Measurements from ENCODE around the gene FKBP4.

The FKBP4 gene, protein sequence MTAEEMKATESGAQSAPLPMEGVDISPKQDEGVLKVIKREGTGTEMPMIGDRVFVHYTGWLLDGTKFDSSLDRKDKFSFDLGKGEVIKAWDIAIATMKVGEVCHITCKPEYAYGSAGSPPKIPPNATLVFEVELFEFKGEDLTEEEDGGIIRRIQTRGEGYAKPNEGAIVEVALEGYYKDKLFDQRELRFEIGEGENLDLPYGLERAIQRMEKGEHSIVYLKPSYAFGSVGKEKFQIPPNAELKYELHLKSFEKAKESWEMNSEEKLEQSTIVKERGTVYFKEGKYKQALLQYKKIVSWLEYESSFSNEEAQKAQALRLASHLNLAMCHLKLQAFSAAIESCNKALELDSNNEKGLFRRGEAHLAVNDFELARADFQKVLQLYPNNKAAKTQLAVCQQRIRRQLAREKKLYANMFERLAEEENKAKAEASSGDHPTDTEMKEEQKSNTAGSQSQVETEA

GRCh38 chr12:2794736-2795289, at the start of gene FKBP4:
TSS of gene FKBP4 (plus strand) at chr12:2794970. CDS start at chr12:2795140, 170 bp downstream.
- Histone ChIP-seq H3K9ac (ENCODE audit: low read length) (peak within 1 kb of the TSS; percentile 52), H3K27ac (ENCODE audit: low read length) (no peak within 1 kb of the TSS), H3K4me3 (ENCODE audit: low read length) (peak within 1 kb of the TSS; percentile 81), H3K36me3 (ENCODE audit: control insufficient read depth, low read depth, low read length) (peaks cover 24% of the 10 kb centered on the region), H3K4me1 (ENCODE audit: control insufficient read depth, low read depth, low read length) (peaks cover 3% of the 10 kb centered on the region), H3K27me3 (ENCODE audit: control insufficient read depth, insufficient read depth, low read length) (peaks cover 18% of the 10 kb centered on the region), H3K9me3 (ENCODE audit: control insufficient read depth, low read depth, low read length) (no peaks in the 10 kb centered on the region)

DNA sequence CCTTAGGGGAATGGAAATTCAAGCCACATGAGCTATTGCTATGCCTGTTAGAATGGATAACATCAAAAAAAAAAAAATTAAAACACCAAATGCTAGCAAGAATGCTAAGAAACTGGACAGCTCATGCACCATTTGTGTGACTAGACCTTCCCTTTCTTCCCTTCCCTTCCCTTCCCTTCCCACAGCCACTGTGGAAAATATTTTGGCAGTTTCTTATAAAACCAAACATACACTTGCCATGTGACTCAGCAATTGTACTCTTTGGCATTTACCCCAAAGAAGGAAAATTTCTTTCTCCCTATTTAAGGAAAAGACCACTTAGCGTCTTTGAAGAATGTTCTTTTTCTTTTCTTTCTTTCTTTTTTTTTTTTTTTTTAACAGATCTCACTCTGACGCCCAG, 49.1 kb upstream of the FKBP4 start:
- H3K27me3 ChIP-seq (ENCODE audit: control insufficient read depth, insufficient read depth, low read length) = no peaks in the 10 kb centered on the region
- H3K4me1 ChIP-seq (ENCODE audit: control insufficient read depth, low read depth, low read length) = peaks cover 9% of the 10 kb centered on the region
- H3K9me3 ChIP-seq (ENCODE audit: control insufficient read depth, low read depth, low read length) = no peaks in the 10 kb centered on the region
- no peak overlapping the region for H3K9ac ChIP-seq (ENCODE audit: low read length)
- no peak overlapping the region for H3K4me3 ChIP-seq (ENCODE audit: low read length)
- H3K27ac ChIP-seq (ENCODE audit: low read length) = no peak overlapping the region
- no peaks in the 10 kb centered on the region for H3K36me3 ChIP-seq (ENCODE audit: control insufficient read depth, low read depth, low read length)

- Histone ChIP-seq H3K4me3 (ENCODE audit: low read length) (no peak overlapping the region), H3K9me3 (ENCODE audit: control insufficient read depth, low read depth, low read length) (no peaks in the 10 kb centered on the region), H3K9ac (ENCODE audit: low read length) (no peak overlapping the region), H3K36me3 (ENCODE audit: control insufficient read depth, low read depth, low read length) (no peaks in the 10 kb centered on the region), H3K27ac (ENCODE audit: low read length) (no peak overlapping the region), H3K27me3 (ENCODE audit: control insufficient read depth, insufficient read depth, low read length) (peaks cover 20% of the 10 kb centered on the region), H3K4me1 (ENCODE audit: control insufficient read depth, low read depth, low read length) (peaks cover 24% of the 10 kb centered on the region)
Observed at GRCh38 chr12:2749580-2749979, 45.2 kb upstream of the FKBP4 start.

DNA sequence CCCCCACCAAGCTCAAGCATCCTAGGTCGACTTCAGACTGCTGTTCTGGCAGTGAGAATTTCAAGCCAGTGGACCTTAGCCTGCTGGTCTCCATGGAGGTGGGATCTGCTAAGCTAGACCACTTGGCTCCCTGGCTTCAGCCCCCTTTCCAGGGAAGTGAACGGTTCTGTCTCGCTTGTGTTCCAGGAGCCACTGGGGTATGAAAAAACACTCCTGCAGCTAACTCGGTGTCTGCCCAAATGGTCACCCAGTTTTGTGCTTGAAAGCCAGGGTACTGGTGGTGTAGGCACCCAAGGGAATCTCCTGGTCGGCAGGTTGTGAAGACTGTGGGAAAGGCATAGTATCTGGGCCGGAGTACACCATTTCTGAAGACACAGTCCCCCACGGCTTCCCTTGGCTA, 44.6 kb upstream of the FKBP4 start:
- no peaks in the 10 kb centered on the region for H3K36me3 ChIP-seq (ENCODE audit: control insufficient read depth, low read depth, low read length)
- no peak overlapping the region for H3K4me3 ChIP-seq (ENCODE audit: low read length)
- no peak overlapping the region for H3K27ac ChIP-seq (ENCODE audit: low read length)
- H3K27me3 ChIP-seq (ENCODE audit: control insufficient read depth, insufficient read depth, low read length) = peaks cover 20% of the 10 kb centered on the region
- no peak overlapping the region for H3K9ac ChIP-seq (ENCODE audit: low read length)
- H3K4me1 ChIP-seq (ENCODE audit: control insufficient read depth, low read depth, low read length) = peaks cover 24% of the 10 kb centered on the region
- H3K9me3 ChIP-seq (ENCODE audit: control insufficient read depth, low read depth, low read length) = no peaks in the 10 kb centered on the region

- Histone ChIP-seq H3K36me3 (ENCODE audit: control insufficient read depth, low read depth, low read length) (no peaks in the 10 kb centered on the region), H3K9me3 (ENCODE audit: control insufficient read depth, low read depth, low read length) (no peaks in the 10 kb centered on the region), H3K27ac (ENCODE audit: low read length) (no peak overlapping the region), H3K9ac (ENCODE audit: low read length) (no peak overlapping the region), H3K4me3 (ENCODE audit: low read length) (no peak overlapping the region), H3K4me1 (ENCODE audit: control insufficient read depth, low read depth, low read length) (peaks cover 24% of the 10 kb centered on the region), H3K27me3 (ENCODE audit: control insufficient read depth, insufficient read depth, low read length) (peaks cover 20% of the 10 kb centered on the region)
Observed at GRCh38 chr12:2751230-2751629, 43.5 kb upstream of the FKBP4 start.

GRCh38 chr12:2751686-2752085, 43.1 kb upstream of the FKBP4 start:
- Histone ChIP-seq H3K9me3 (ENCODE audit: control insufficient read depth, low read depth, low read length) (no peaks in the 10 kb centered on the region), H3K27ac (ENCODE audit: low read length) (no peak overlapping the region), H3K27me3 (ENCODE audit: control insufficient read depth, insufficient read depth, low read length) (peaks cover 20% of the 10 kb centered on the region), H3K9ac (ENCODE audit: low read length) (no peak overlapping the region), H3K4me1 (ENCODE audit: control insufficient read depth, low read depth, low read length) (peaks cover 28% of the 10 kb centered on the region), H3K36me3 (ENCODE audit: control insufficient read depth, low read depth, low read length) (no peaks in the 10 kb centered on the region), H3K4me3 (ENCODE audit: low read length) (no peak overlapping the region)

- H3K4me3 ChIP-seq (ENCODE audit: low read length) = no peak overlapping the region
- H3K27ac ChIP-seq (ENCODE audit: low read length) = no peak overlapping the region
- H3K27me3 ChIP-seq (ENCODE audit: control insufficient read depth, insufficient read depth, low read length) = peaks cover 20% of the 10 kb centered on the region
- no peak overlapping the region for H3K9ac ChIP-seq (ENCODE audit: low read length)
- peaks cover 28% of the 10 kb centered on the region for H3K4me1 ChIP-seq (ENCODE audit: control insufficient read depth, low read depth, low read length)
- H3K9me3 ChIP-seq (ENCODE audit: control insufficient read depth, low read depth, low read length) = no peaks in the 10 kb centered on the region
- no peaks in the 10 kb centered on the region for H3K36me3 ChIP-seq (ENCODE audit: control insufficient read depth, low read depth, low read length)
Observed at GRCh38 chr12:2752676-2753371, 41.9 kb upstream of the FKBP4 start.

DNA sequence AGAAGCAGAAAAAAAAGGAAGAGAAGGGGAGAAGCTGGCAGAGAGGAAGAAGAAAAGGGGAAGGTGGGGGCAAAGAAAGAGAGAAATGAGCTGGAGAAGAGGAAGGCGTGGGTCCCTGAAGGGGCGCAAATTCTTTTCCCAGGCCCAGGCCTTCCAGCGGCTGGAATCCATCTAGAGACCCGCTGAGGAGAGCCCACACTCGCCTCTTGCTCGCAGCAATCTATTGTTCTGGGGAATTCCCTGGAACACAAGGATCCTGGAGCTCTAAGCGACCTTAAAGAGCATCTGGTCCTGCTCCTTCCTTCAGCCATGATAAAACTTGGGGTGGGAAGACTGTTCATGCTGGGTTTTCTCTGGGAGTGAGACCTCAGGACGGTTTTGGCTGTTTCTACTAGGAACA, 41.2 kb upstream of the FKBP4 start:
- H3K36me3 ChIP-seq (ENCODE audit: control insufficient read depth, low read depth, low read length) = no peaks in the 10 kb centered on the region
- no peak overlapping the region for H3K9ac ChIP-seq (ENCODE audit: low read length)
- peaks cover 28% of the 10 kb centered on the region for H3K4me1 ChIP-seq (ENCODE audit: control insufficient read depth, low read depth, low read length)
- no peak overlapping the region for H3K27ac ChIP-seq (ENCODE audit: low read length)
- H3K4me3 ChIP-seq (ENCODE audit: low read length) = no peak overlapping the region
- H3K9me3 ChIP-seq (ENCODE audit: control insufficient read depth, low read depth, low read length) = no peaks in the 10 kb centered on the region
- peaks cover 20% of the 10 kb centered on the region for H3K27me3 ChIP-seq (ENCODE audit: control insufficient read depth, insufficient read depth, low read length)

GRCh38 chr12:2754208-2754607, 40.6 kb upstream of the FKBP4 start:
- Histone ChIP-seq H3K4me3 (ENCODE audit: low read length) (no peak overlapping the region), H3K4me1 (ENCODE audit: control insufficient read depth, low read depth, low read length) (peaks cover 28% of the 10 kb centered on the region), H3K36me3 (ENCODE audit: control insufficient read depth, low read depth, low read length) (no peaks in the 10 kb centered on the region), H3K27ac (ENCODE audit: low read length) (no peak overlapping the region), H3K27me3 (ENCODE audit: control insufficient read depth, insufficient read depth, low read length) (peaks cover 20% of the 10 kb centered on the region), H3K9me3 (ENCODE audit: control insufficient read depth, low read depth, low read length) (no peaks in the 10 kb centered on the region), H3K9ac (ENCODE audit: low read length) (no peak overlapping the region)

- Histone ChIP-seq H3K4me1 (ENCODE audit: control insufficient read depth, low read depth, low read length) (peaks cover 19% of the 10 kb centered on the region), H3K9ac (ENCODE audit: low read length) (no peak overlapping the region), H3K36me3 (ENCODE audit: control insufficient read depth, low read depth, low read length) (no peaks in the 10 kb centered on the region), H3K27me3 (ENCODE audit: control insufficient read depth, insufficient read depth, low read length) (peaks cover 20% of the 10 kb centered on the region), H3K9me3 (ENCODE audit: control insufficient read depth, low read depth, low read length) (no peaks in the 10 kb centered on the region), H3K27ac (ENCODE audit: low read length) (no peak overlapping the region), H3K4me3 (ENCODE audit: low read length) (no peak overlapping the region)
Observed at GRCh38 chr12:2756756-2757155, 38.0 kb upstream of the FKBP4 start.

GRCh38 chr12:2759733-2760132, 35.0 kb upstream of the FKBP4 start:
- H3K9ac ChIP-seq (ENCODE audit: low read length) = no peak overlapping the region
- no peaks in the 10 kb centered on the region for H3K36me3 ChIP-seq (ENCODE audit: control insufficient read depth, low read depth, low read length)
- H3K27me3 ChIP-seq (ENCODE audit: control insufficient read depth, insufficient read depth, low read length) = no peaks in the 10 kb centered on the region
- peaks cover 4% of the 10 kb centered on the region for H3K4me1 ChIP-seq (ENCODE audit: control insufficient read depth, low read depth, low read length)
- no peak overlapping the region for H3K4me3 ChIP-seq (ENCODE audit: low read length)
- H3K27ac ChIP-seq (ENCODE audit: low read length) = no peak overlapping the region
- no peaks in the 10 kb centered on the region for H3K9me3 ChIP-seq (ENCODE audit: control insufficient read depth, low read depth, low read length)
